DMS114 treated with DMSO at 0.1 percent for 48 hours (cell line): ENCODE measurements around the gene TAS1R3.
"Not testable (repeated sequence)": the region's sequence is repeated elsewhere in the genome, so short reads cannot be mapped to it uniquely, and the experiment has no call there.

Experiments
- DNase-seq: peaks from one replicate; lab custom pipeline; 2025; ENCODE audit not compliant: unreplicated experiment; lab: John Stamatoyannopoulos, UW

Gene TAS1R3

GRCh38 chr1:1364266-1364665, 33.2 kb downstream of the TAS1R3 start:
- no peak for DNase-seq

- no peak for DNase-seq
Observed at GRCh38 chr1:1365875-1366698, 35.0 kb downstream of the TAS1R3 start.

- DNase-seq = no peak
Observed at GRCh38 chr1:1366699-1367066, 35.6 kb downstream of the TAS1R3 start.

- no peak for DNase-seq
Observed at GRCh38 chr1:1367315-1367714, 36.2 kb downstream of the TAS1R3 start.

GRCh38 chr1:1370094-1370493, 39.0 kb downstream of the TAS1R3 start:
- DNase-seq = not testable (repeated sequence)

- no peak for DNase-seq
Observed at GRCh38 chr1:1370771-1371300, 39.8 kb downstream of the TAS1R3 start.

- DNase-seq = no peak
Observed at GRCh38 chr1:1371364-1371745, 40.3 kb downstream of the TAS1R3 start.

- no peak for DNase-seq
Observed at GRCh38 chr1:1371746-1372711, 40.9 kb downstream of the TAS1R3 start.

GRCh38 chr1:1373051-1373814, 42.2 kb downstream of the TAS1R3 start:
- no peak for DNase-seq

- DNase-seq = no peak
Observed at GRCh38 chr1:1373815-1374588, 42.9 kb downstream of the TAS1R3 start.

- DNase-seq = no peak
Observed at GRCh38 chr1:1374589-1374928, 43.5 kb downstream of the TAS1R3 start.

GRCh38 chr1:1374929-1375662, 44.0 kb downstream of the TAS1R3 start, which contains the start of gene AURKAIP1:
AURKAIP1 (minus strand) TSS chr1:1375207; CDS start chr1:1374756, 451 bp downstream.
- DNase-seq = peak; percentile 97

GRCh38 chr1:1376551-1377226, 45.6 kb downstream of the TAS1R3 start:
- DNase-seq = no peak

- DNase-seq = no peak
Observed at GRCh38 chr1:1377540-1378205, 46.6 kb downstream of the TAS1R3 start.

- DNase-seq = no peak
Observed at GRCh38 chr1:1380860-1381259, 49.8 kb downstream of the TAS1R3 start.

- no peak for DNase-seq
Observed at GRCh38 chr1:1381294-1381693, 50.2 kb downstream of the TAS1R3 start.
